NCI-H1092 (cell line): Measurements from ENCODE around the gene ELP4.

ENCODE experiments used
- DNase-seq: peaks from one replicate; lab custom pipeline; 2025; lab: John Stamatoyannopoulos, UW

The ELP4 gene

DNA sequence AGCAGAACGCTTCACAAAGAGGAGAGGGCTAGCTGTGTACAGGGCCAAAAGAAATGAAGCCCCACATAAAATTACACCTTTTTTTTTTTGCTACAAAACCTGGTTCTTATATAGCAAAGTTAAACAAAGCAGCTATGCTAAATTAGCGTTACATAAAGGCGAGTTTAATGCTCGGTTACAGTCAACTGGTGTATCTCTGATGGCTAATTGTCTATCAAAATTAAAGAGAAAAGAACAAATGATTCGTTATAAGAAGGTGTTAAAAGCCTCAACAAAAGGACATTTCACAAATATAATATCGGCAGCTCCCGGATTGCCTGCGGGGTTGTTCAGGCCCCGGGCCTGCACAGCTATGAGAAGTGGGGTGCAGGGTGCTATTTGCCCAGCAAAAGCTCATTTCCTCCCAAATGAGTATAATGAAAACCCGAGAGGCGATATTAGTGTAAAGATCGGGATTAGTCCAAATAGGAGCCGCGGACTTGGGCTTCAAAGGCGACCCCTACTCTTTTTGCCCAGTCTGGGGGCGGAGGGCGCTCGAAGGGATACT is 314.8 kb downstream of the ELP4 start:
- no peak for DNase-seq

DNA sequence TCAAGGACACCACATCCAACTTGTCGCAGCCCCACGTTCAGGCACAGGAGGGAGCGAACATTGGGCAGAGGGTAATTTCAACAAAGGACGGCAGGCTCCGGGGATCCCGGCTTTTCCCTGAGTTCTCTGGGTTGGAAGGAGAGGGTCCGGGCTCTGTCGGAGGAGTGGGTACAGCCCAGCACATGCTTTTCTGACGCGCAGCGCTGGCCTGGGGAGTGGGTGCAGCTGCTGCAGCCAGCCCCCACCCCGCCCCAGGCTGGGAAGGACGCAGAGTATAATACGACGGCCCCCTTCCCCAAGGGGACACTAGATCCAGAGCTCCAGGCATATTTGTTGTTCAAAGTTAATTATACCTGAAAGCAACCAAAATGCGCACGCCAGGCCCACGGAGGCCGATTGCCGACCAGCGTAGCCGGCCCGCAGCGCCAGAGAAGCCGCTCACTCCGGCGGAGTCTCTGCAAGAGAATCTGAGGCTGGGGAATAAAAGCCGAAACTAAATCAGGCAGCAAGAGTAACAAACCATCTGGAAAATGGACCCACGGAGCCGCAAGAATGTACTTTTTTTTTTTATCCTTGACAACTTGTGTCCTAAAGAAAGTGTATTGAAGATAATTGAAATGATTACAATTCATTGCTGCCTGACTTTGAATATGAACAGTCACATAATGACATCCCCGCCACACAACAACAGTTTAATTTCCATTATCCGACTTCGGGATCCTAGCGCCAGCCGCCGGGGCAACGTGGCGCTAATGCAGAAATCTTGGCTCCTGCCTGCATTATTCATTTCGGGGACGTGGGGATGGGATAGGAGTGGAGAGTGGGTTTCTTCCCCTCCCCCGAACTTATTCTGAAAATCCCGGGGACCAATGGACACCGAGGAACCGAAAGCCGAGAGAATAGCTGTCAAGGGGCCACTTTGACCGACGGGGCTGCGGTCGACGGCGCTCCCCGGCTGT is 315.6 kb downstream of the ELP4 start:
- DNase-seq: no peak

DNA sequence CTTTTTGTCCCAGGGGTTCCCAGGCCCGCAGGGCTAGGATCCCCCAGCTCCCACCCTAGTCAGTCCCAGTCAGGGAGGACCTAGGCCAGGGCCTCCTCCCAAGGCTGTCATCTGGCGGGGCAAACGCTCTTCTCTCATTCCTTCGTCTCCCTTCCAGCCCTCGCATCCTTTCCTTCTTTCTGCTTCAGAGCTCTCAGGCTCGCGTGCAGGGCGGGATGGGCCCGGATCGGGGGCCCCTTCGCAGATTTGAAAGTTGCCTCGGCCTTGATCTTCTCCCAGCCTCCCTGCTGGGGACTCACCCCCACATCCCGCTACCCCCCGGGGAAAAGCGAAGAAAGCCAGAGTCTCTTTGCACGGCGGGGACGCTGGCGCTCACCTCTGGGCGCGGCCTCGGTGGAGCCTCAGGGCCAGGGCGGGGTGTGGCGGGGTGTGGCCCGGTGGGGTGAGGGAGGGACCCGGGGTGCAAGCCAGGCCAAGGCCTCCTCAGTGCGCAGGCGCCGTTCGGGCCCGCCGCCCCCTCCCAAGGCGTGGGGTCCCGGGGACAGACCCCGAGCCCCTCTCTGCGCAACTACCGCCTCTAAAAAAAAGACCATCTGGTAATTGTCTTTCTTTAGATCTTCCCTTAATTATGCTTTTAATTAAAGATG is 316.4 kb downstream of the ELP4 start:
- DNase-seq: no peak

DNA sequence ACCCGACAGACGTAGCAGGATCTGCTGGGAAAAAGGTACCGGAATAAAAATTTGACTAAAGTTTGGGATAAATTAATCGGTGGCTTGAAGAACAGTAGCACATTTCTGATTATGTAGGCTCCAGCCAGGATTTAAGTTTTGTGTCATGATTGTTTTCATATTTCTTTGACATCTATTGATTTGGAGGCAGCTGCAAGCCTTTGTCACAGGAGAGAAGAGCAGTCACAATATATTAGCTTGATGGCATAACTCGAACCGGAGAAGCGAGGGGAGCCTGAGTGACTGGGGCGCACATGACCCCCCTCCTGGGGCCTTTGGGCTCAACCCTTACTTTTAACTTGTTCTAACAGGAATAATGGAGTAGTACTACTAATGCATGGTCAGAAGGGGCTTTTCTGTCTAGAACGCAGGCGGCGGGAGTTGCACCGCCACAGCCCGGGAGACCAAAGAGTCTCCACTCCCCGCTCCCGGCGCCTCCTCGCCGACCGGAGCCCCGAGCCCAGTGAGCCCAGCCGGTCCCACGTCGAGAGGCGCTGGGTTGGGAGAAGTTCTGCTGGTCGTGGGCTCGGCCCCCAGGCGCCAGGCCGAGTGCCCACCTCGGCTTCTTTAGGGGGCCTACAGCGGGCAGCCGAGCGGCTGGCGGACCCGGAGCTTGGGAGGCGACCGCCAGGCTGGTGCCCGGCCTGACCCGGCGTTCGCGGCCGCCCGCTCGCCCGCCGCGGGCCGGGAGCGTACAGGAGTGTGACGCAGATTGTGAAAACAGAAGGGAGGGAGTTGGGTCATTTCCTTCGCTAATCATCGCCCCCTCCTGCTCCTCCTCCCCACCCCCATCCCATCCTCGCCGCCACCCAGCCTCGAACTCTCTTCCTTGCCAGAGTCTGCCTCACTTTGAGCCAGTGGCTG is 317.2 kb downstream of the ELP4 start:
- DNase-seq: no peak

DNA sequence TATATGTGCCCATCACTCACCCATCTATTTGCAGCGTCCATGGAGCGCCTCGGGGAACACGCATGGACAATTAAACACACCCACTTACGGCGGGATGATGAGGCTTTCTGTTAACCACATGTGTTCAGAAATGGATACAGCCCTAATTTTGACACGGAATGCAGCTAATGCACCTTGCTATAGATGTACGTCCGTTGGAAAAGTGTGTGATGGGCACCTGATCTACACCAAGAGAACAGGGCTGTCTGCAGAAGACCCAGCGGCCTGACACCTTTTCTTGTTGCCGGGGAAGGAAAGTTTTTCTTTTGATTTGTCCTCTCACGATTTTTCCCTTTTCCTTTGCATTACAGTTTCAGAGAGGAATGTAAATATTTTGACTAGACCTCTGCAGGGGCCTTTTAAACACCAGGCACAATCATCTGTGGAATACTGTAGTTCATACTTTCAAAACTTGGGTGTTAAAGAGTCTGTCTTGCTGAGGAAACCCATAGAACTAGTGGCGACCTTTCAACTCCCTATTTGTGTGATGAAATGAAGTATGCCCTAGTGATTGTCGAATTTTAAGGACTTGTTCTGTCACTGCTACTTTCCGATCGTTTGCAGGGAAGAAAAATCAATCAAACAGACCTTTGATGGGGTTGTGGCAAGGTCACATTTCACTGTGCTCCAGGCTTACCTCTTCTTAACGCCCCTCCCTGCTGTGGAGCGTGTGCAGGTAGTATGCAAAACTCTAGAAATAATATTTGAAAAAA is 318.1 kb downstream of the ELP4 start:
- no peak for DNase-seq

DNA sequence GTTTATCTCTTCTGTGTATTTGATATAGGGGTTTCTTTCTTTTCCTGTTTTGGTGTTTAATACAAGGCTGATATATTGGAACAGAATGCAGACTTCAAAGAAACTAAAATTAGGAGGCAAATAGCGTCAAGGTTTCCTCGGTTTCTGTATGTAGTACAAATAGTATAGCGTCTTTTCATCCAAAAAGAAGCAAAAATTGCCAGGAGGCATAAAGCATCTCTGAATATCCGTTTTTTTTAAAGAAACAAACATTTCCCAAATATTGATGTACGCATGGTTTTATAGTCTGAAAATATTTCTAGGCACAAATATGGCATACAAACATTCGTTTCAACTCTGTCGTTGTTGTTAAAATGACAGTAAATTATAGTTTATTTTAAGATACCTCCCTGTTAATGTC is 318.6 kb downstream of the ELP4 start:
- DNase-seq: no peak

DNA sequence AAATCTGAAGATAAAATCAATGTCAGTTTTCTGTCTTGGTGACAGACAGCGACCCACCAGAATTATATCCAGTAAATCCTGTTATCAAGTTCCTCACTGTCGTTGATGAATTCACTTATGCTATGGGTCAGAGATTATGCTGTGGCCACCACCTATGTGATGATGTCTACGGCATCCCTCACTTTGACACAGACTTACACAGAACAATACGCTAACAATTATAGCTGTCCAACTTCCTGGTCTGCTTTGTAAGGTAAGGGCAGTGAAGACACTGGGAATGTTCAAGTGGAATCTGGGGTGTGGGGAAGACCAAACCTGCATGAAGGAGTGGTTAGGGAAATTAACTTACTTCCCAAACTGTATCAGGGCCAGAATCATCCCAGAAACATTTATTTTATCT is 320.8 kb downstream of the ELP4 start:
- DNase-seq: no peak

DNA sequence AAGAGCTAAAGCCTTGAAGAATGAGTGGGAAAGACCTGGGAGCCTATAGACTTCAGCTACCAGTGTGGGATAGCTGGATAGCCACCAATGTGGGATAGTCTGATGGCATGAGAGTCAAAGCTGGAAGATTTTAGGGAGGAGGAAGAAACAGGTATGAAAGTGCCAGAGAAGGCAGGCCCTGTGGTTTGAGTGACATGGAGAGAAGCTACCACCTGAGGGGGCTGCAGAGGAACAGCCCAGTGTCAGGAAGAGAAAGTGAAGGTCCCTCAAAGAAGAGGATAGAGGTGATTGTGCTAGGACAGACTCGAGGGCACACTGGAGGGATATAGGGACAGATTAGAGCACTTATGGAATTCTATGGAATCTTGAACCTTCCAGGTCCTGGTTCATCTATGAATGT is 324.7 kb downstream of the ELP4 start:
- no peak for DNase-seq
